MM.1S (cell line): ENCODE measurements around the gene SPATA19.
A peak's percentile ranks its signal among the peaks of the same experiment; 100 is the strongest.

Experiments used
- DNase-seq: peaks from one replicate; pipeline ENCODE4 v3.0.0-alpha.2; 2015
- H2AFZ ChIP-seq: fragments of 300-600 bp; sonication (generic); 2 replicates; pipeline ENCODE4 v1.6.0; 2016; ENCODE audit warnings: antibody characterized with exemption, low read length
- H3F3A ChIP-seq: fragments of 300-600 bp; sonication (generic); 2 replicates; pipeline ENCODE4 v1.6.1; 2016; ENCODE audit warnings: mild to moderate bottlenecking, antibody characterized with exemption, low read length, moderate library complexity, mixed read lengths; ENCODE audit not compliant: insufficient read depth
- H3K27ac ChIP-seq: fragments of 300-600 bp; sonication (generic); 2 replicates; pipeline ENCODE4 v1.5.1; 2016; ENCODE audit warnings: mild to moderate bottlenecking, low read length
- H3K27me3 ChIP-seq: fragments of 300-600 bp; sonication (generic); replicated peaks from 2 replicates; pipeline ENCODE4 v1.6.0; 2016; ENCODE audit warnings: low read length; ENCODE audit not compliant: insufficient read depth
- H3K36me3 ChIP-seq: fragments of 300-600 bp; sonication (generic); replicated peaks from 2 replicates; pipeline ENCODE4 v1.6.1; 2016; ENCODE audit warnings: mild to moderate bottlenecking, low read length, mixed read lengths; ENCODE audit not compliant: insufficient read depth
- H3K4me1 ChIP-seq: fragments of 300-600 bp; sonication (generic); 2 replicates; pipeline ENCODE4 v1.6.1; 2016; ENCODE audit warnings: low read length, mixed read lengths
- H3K4me2 ChIP-seq: fragments of 300-600 bp; sonication (generic); 2 replicates; pipeline ENCODE4 v1.6.0; 2016; ENCODE audit warnings: low read depth, low read length
- H3K4me3 ChIP-seq: fragments of 300-600 bp; sonication (generic); 2 replicates; pipeline ENCODE4 v1.5.1; 2016; ENCODE audit warnings: low read length, mixed read lengths
- H3K79me2 ChIP-seq: fragments of 300-600 bp; sonication (generic); 2 replicates; pipeline ENCODE4 v1.6.1; 2016; ENCODE audit warnings: mixed run types, low read length, mixed read lengths
- H3K9ac ChIP-seq: fragments of 300-600 bp; sonication (generic); 2 replicates; pipeline ENCODE4 v1.6.1; 2016; ENCODE audit warnings: low read length, mixed read lengths
- H3K9me2 ChIP-seq: fragments of 300-600 bp; sonication (generic); replicated peaks from 2 replicates; pipeline ENCODE4 v1.6.1; 2016; ENCODE audit warnings: mild to moderate bottlenecking, low read length, mixed read lengths; ENCODE audit not compliant: insufficient read depth
- H3K9me3 ChIP-seq: fragments of 300-600 bp; sonication (generic); replicated peaks from 2 replicates; pipeline ENCODE4 v1.6.1; 2016; ENCODE audit warnings: mild to moderate bottlenecking, low read length, mixed read lengths; ENCODE audit not compliant: insufficient read depth
- H4K20me1 ChIP-seq: fragments of 300-600 bp; sonication (generic); 2 replicates; pipeline ENCODE4 v1.6.1; 2016; ENCODE audit warnings: mild to moderate bottlenecking, low read length, moderate library complexity, mixed read lengths; ENCODE audit not compliant: insufficient read depth
- CTCF ChIP-seq: fragments of 300-600 bp; sonication (generic); IDR thresholded peaks from 2 replicates; pipeline ENCODE4 v1.5.1; 2016; ENCODE audit warnings: antibody characterized with exemption, low read length, mixed read lengths
- EZH2 ChIP-seq: fragments of 300-600 bp; sonication (generic); optimal IDR thresholded peaks from 2 replicates; pipeline ENCODE3; 2017; ENCODE audit warnings: low read depth, mild to moderate bottlenecking, antibody characterized with exemption, low read length, mixed read lengths
- EZH2phosphoT487 ChIP-seq: fragments of 300-600 bp; sonication (generic); IDR thresholded peaks from 2 replicates; pipeline ENCODE4 v1.6.1; 2018; ENCODE audit warnings: antibody characterized with exemption, low read length

Gene SPATA19

DNA sequence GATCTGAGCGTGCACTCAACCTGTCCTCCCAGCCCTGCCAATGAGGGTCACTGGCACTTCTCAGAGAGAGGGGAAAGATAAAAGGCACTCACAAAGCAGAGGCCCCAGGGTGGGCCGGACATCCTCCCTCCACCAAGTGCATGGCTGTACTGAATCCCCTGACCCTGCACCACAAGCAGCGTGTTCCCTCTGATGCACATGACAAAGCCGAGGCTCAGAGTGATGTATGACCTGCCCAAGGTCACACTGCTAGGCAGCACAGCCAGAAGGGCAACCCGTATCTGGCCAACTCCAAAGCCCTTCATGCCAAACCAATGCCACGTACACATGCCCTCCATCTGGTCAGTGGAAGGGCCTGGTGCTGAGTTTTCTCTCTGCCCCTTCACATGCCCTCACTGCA lies 22.1 kb downstream of the SPATA19 start:
- Histone ChIP-seq H3K4me1 (no peaks in the 10 kb centered on the region), H3K36me3 (no peaks in the 10 kb centered on the region), H3F3A (no peaks in the 10 kb centered on the region), H3K9me2 (no peaks in the 10 kb centered on the region), H4K20me1 (no peaks in the 10 kb centered on the region), H3K9ac (no peak overlapping the region), H3K4me3 (no peak overlapping the region), H3K79me2 (no peaks in the 10 kb centered on the region), H3K4me2 (no peak overlapping the region), H2AFZ (no peak overlapping the region), H3K27ac (no peak overlapping the region), H3K27me3 (no peaks in the 10 kb centered on the region), H3K9me3 (no peaks in the 10 kb centered on the region)
- TF ChIP-seq EZH2phosphoT487, result no peak
- no peak for TF ChIP-seq CTCF
- no peak for TF ChIP-seq EZH2
- no peak for DNase-seq

GRCh38 chr11:133821776-133822175 lies 23.5 kb downstream of the SPATA19 start:
- Histone ChIP-seq H3K9me3 (no peaks in the 10 kb centered on the region), H3K79me2 (no peaks in the 10 kb centered on the region), H3F3A (no peaks in the 10 kb centered on the region), H3K9ac (no peak overlapping the region), H3K9me2 (no peaks in the 10 kb centered on the region), H3K4me3 (no peak overlapping the region), H4K20me1 (no peaks in the 10 kb centered on the region), H3K4me1 (no peaks in the 10 kb centered on the region), H2AFZ (no peak overlapping the region), H3K27ac (no peak overlapping the region), H3K27me3 (no peaks in the 10 kb centered on the region), H3K36me3 (no peaks in the 10 kb centered on the region), H3K4me2 (no peak overlapping the region)
- peak; percentile 26 for DNase-seq
- TF ChIP-seq CTCF, result peak; percentile 28
- TF ChIP-seq EZH2phosphoT487, result no peak
- no peak for TF ChIP-seq EZH2

- H3K27ac ChIP-seq, result no peak overlapping the region
- no peak for TF ChIP-seq CTCF
- H3K9ac ChIP-seq, result no peak overlapping the region
- DNase-seq, result no peak
- H3F3A ChIP-seq, result no peaks in the 10 kb centered on the region
- no peaks in the 10 kb centered on the region for H3K36me3 ChIP-seq
- no peaks in the 10 kb centered on the region for H4K20me1 ChIP-seq
- no peaks in the 10 kb centered on the region for H3K9me2 ChIP-seq
- no peak overlapping the region for H3K4me2 ChIP-seq
- H3K79me2 ChIP-seq, result no peaks in the 10 kb centered on the region
- H3K4me1 ChIP-seq, result no peaks in the 10 kb centered on the region
- no peaks in the 10 kb centered on the region for H3K27me3 ChIP-seq
- H3K9me3 ChIP-seq, result no peaks in the 10 kb centered on the region
- no peak overlapping the region for H3K4me3 ChIP-seq
- no peak overlapping the region for H2AFZ ChIP-seq
Measured at GRCh38 chr11:133819746-133820315, 25.5 kb downstream of the SPATA19 start.
